Breast epithelium (tissue), 3 donors: ENCODE results near the gene CRAMP1.

Experiments used
- CTCF ChIP-seq, 3 donors: fragments of 450-650 bp; IDR thresholded peaks; one replicate each; pipeline ENCODE4 v1.5.1; 2016 to 2017; ENCODE audit warnings: antibody characterized with exemption in 3 of 3, mild to moderate bottlenecking in 3 of 3, moderate library complexity in 3 of 3
- POLR2A ChIP-seq: fragments of 450-650 bp; IDR thresholded peaks from one replicate; pipeline ENCODE4 v1.6.1; 2016; ENCODE audit warnings: antibody characterized with exemption, mild to moderate bottlenecking, moderate library complexity
- POLR2AphosphoS5 ChIP-seq, 3 donors: sonication (generic); formaldehyde crosslinking; IDR thresholded peaks; one replicate each; pipeline ENCODE4 v1.6.1; 2017; ENCODE audit warnings: antibody characterized with exemption in 3 of 3

- TF ChIP-seq CTCF (IDR thresholded peaks at IDR 0.05), result no peak
- TF ChIP-seq POLR2A, result no peak
- TF ChIP-seq POLR2AphosphoS5 (IDR thresholded peaks at IDR 0.05), result no peak
Measured at GRCh38 chr16:1621851-1622250, 9.7 kb downstream of the CRAMP1 start.
